Mesendoderm (in vitro differentiated cells): Measurements from ENCODE around the gene PRKN.

ENCODE experiments used
- DNase-seq: peaks from one replicate; pipeline ENCODE4 v3.0.0; 2013
- H2AK5ac ChIP-seq: 2 replicates; pipeline ENCODE4 v1.6.1; 2013; ENCODE audit warnings: low read length, inconsistent platforms
- H2BK120ac ChIP-seq: 2 replicates; pipeline ENCODE4 v1.6.1; 2013; ENCODE audit warnings: low read depth, mild to moderate bottlenecking, low read length, moderate library complexity, mixed read lengths
- H2BK15ac ChIP-seq: replicated peaks from 2 replicates; pipeline ENCODE4 v1.6.1; 2013; ENCODE audit warnings: low read depth, mild to moderate bottlenecking, moderate library complexity
- H2BK5ac ChIP-seq: 2 replicates; pipeline ENCODE4 v1.6.1; 2013; ENCODE audit warnings: low read length, inconsistent platforms
- H3K18ac ChIP-seq: 2 replicates; pipeline ENCODE4 v1.6.1; 2013; ENCODE audit warnings: mild to moderate bottlenecking, low read length, mixed read lengths
- H3K23ac ChIP-seq: one replicate; pipeline ENCODE4 v1.6.1; 2013; ENCODE audit warnings: low read length
- H3K27ac ChIP-seq: 2 replicates; pipeline ENCODE4 v1.5.1; 2013; ENCODE audit warnings: low read depth, mild to moderate bottlenecking, inconsistent platforms, low read length, moderate library complexity
- H3K27me3 ChIP-seq: 2 replicates; pipeline ENCODE4 v1.6.1; 2013; ENCODE audit warnings: low read length, control low read depth, mild to moderate bottlenecking, inconsistent platforms; ENCODE audit not compliant: insufficient read depth, poor library complexity
- H3K36me3 ChIP-seq: 2 replicates; pipeline ENCODE4 v1.6.1; 2013; ENCODE audit warnings: low read length, inconsistent platforms; ENCODE audit not compliant: control insufficient read depth, insufficient read depth
- H3K4ac ChIP-seq: one replicate; pipeline ENCODE4 v1.6.1; 2013; ENCODE audit warnings: low read depth, mild to moderate bottlenecking, low read length, moderate library complexity
- H3K4me1 ChIP-seq: 2 replicates; pipeline ENCODE4 v1.6.1; 2013; ENCODE audit warnings: low read depth, low read length, inconsistent platforms; ENCODE audit not compliant: control insufficient read depth
- H3K4me2 ChIP-seq: 2 replicates; pipeline ENCODE4 v1.6.1; 2013; ENCODE audit warnings: low read length
- H3K4me3 ChIP-seq: 2 replicates; pipeline ENCODE4 v1.5.1; 2013; ENCODE audit warnings: mild to moderate bottlenecking, low read length
- H3K56ac ChIP-seq: one replicate; pipeline ENCODE4 v1.6.1; 2013; ENCODE audit warnings: low read length
- H3K79me1 ChIP-seq: 2 replicates; pipeline ENCODE4 v1.6.1; 2013; ENCODE audit warnings: low read length, inconsistent platforms
- H3K79me2 ChIP-seq: 2 replicates; pipeline ENCODE4 v1.6.1; 2013; ENCODE audit warnings: mild to moderate bottlenecking, low read length; ENCODE audit not compliant: control insufficient read depth, insufficient read depth
- H3K9ac ChIP-seq: 2 replicates; pipeline ENCODE4 v1.6.1; 2013; ENCODE audit warnings: low read length, inconsistent platforms
- H4K5ac ChIP-seq: one replicate; pipeline ENCODE4 v1.6.1; 2013; ENCODE audit warnings: low read length
- H4K8ac ChIP-seq: one replicate; pipeline ENCODE4 v1.6.1; 2013; ENCODE audit warnings: low read depth, mild to moderate bottlenecking, control low read depth, low read length, moderate library complexity
- WGBS: extraction: QIAGEN DNeasy Blood & Tissue Kit; methylation state at CpG from one replicate; pipeline ENCODE4 v1.1.7; 2013; ENCODE audit warnings: low lambda C conversion rate, missing lambda C conversion rate; ENCODE audit not compliant: insufficient coverage; ENCODE audit errors: extremely low coverage; 5-methylcytosine and 5-hydroxymethylcytosine counted together

PRKN gene

DNA sequence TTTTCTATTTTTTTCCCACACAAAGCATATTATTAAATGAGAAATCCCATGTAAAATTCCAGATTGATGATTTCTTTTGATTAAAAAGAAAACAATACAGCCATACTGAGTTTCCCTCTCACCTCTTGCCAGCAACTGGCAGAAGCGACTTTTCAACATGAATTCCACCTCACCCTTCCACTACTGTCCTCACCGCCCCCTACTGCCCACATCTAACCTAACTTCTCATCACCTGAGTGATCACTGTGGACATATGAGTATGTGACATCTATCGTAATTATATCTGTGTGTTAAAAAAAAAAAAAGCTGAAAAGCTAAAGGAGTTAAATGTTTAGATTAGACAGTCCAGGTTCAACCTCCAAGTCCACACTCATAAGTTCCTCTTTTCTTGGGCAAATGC, 528.6 kb downstream of the PRKN start:
- WGBS: no CpG with 5 or more reads among the region's 3 CpGs
- Histone ChIP-seq H3K4ac (no peak overlapping the region), H3K27ac (no peak overlapping the region)

DNA sequence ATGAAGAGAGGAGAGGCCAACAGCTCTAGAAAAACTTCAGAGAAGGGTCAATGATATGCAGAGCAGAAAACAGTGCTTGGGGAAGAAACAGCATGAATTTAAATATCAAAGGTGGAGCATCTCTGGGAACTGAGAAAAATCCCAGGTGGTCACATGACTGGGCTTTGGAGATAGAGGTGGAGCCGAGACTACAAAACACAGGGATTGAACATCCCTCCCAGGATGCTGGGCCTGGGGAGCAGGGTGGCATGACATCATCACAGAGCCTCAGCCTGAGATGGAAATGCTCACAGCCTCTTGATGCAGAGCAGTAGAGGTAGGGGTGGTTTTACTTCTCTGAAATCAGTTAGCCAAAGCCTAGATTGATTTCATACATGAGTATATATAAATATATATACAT, 529.5 kb downstream of the PRKN start:
- Histone ChIP-seq H3K56ac (no peak overlapping the region), H2AK5ac (no peak overlapping the region), H3K27ac (no peak overlapping the region), H3K18ac (no peak overlapping the region), H3K79me2 (no peaks in the 10 kb centered on the region), H3K79me1 (no peaks in the 10 kb centered on the region), H3K4me3 (no peak overlapping the region), H4K8ac (no peak overlapping the region), H2BK5ac (no peak overlapping the region), H3K27me3 (no peaks in the 10 kb centered on the region), H3K9ac (no peak overlapping the region), H3K36me3 (no peaks in the 10 kb centered on the region), H4K5ac (no peak overlapping the region), H2BK120ac (no peak overlapping the region), H3K4me1 (no peaks in the 10 kb centered on the region), H3K4me2 (no peak overlapping the region), H2BK15ac (no peak overlapping the region), H3K4ac (no peak overlapping the region), H3K23ac (no peak overlapping the region)
- DNase-seq: peak; percentile 13
- no CpG with 5 or more reads among the region's 1 CpG for WGBS

More for the DNA sequence above, 528.6 kb downstream of the PRKN start:
- Histone ChIP-seq H3K4me3 (no peak overlapping the region), H4K5ac (no peak overlapping the region), H3K9ac (no peak overlapping the region), H3K4me1 (no peaks in the 10 kb centered on the region), H3K56ac (no peak overlapping the region), H3K18ac (no peak overlapping the region), H3K27me3 (no peaks in the 10 kb centered on the region), H3K79me1 (no peaks in the 10 kb centered on the region), H3K79me2 (no peaks in the 10 kb centered on the region), H2BK120ac (no peak overlapping the region), H3K36me3 (no peaks in the 10 kb centered on the region), H2BK5ac (no peak overlapping the region), H2AK5ac (no peak overlapping the region), H4K8ac (no peak overlapping the region), H2BK15ac (no peak overlapping the region), H3K23ac (no peak overlapping the region), H3K4me2 (no peak overlapping the region)
- DNase-seq: peak; percentile 33

DNA sequence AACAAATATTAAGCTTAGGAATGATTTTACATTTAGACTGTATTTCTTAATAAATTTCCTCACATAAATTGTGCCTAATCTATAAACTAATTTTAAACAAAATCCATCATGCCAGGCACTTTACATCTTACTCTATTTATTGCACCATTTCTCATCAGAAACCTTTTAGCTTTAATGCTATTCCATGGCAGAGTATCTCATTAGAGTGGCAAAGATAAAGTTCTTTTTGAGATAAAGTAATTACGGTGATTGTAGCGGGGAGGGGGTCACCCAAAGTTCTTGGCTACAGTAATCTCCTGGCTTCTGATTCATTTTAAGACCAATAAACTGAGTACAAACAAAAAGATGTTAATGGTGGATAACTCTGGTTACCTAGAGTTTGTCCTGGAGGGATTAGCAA, 532.1 kb downstream of the PRKN start:
- Histone ChIP-seq H3K36me3 (no peaks in the 10 kb centered on the region), H3K4me2 (no peak overlapping the region), H3K23ac (no peak overlapping the region), H4K8ac (no peak overlapping the region), H3K18ac (no peak overlapping the region), H3K4me1 (no peaks in the 10 kb centered on the region), H3K27ac (no peak overlapping the region), H3K79me2 (no peaks in the 10 kb centered on the region), H3K9ac (no peak overlapping the region), H2BK5ac (no peak overlapping the region), H3K79me1 (no peaks in the 10 kb centered on the region), H3K56ac (no peak overlapping the region), H4K5ac (no peak overlapping the region), H2AK5ac (no peak overlapping the region), H3K4me3 (no peak overlapping the region), H3K27me3 (no peaks in the 10 kb centered on the region), H3K4ac (no peak overlapping the region), H2BK15ac (no peak overlapping the region), H2BK120ac (no peak overlapping the region)
- DNase-seq: no peak
- no CpG with 5 or more reads among the region's 2 CpGs for WGBS

- DNase-seq: no peak
- Histone ChIP-seq H2BK120ac (no peak overlapping the region), H3K9ac (no peak overlapping the region), H3K79me2 (no peaks in the 10 kb centered on the region), H4K8ac (no peak overlapping the region), H3K79me1 (no peaks in the 10 kb centered on the region), H3K4me2 (no peak overlapping the region), H3K27ac (no peak overlapping the region), H2BK5ac (no peak overlapping the region), H3K18ac (no peak overlapping the region), H2AK5ac (no peak overlapping the region), H3K4me1 (no peaks in the 10 kb centered on the region), H3K4me3 (no peak overlapping the region), H3K36me3 (no peaks in the 10 kb centered on the region), H2BK15ac (no peak overlapping the region), H3K23ac (no peak overlapping the region), H3K27me3 (no peaks in the 10 kb centered on the region), H4K5ac (no peak overlapping the region), H3K4ac (no peak overlapping the region), H3K56ac (no peak overlapping the region)
- no CpG with 5 or more reads among the region's 6 CpGs for WGBS
Measured at GRCh38 chr6:162190981-162191380, 536.6 kb downstream of the PRKN start.

GRCh38 chr6:162187168-162187935, 540.2 kb downstream of the PRKN start:
- H3K4me2 ChIP-seq: no peak overlapping the region
- H3K4me3 ChIP-seq: no peak overlapping the region
- H3K4me1 ChIP-seq: no peaks in the 10 kb centered on the region
- H3K79me1 ChIP-seq: no peaks in the 10 kb centered on the region
- no peak overlapping the region for H3K18ac ChIP-seq
- no peak overlapping the region for H4K8ac ChIP-seq
- H3K4ac ChIP-seq: no peak overlapping the region
- H3K27ac ChIP-seq: no peak overlapping the region
- H2BK15ac ChIP-seq: no peak overlapping the region
- no peaks in the 10 kb centered on the region for H3K79me2 ChIP-seq
- no peak overlapping the region for H2BK5ac ChIP-seq
- H3K36me3 ChIP-seq: no peaks in the 10 kb centered on the region
- no peaks in the 10 kb centered on the region for H3K27me3 ChIP-seq
- no peak for DNase-seq
- H2AK5ac ChIP-seq: no peak overlapping the region
- H4K5ac ChIP-seq: no peak overlapping the region
- no peak overlapping the region for H3K9ac ChIP-seq
- H3K23ac ChIP-seq: no peak overlapping the region
- no peak overlapping the region for H2BK120ac ChIP-seq
- no peak overlapping the region for H3K56ac ChIP-seq
- no CpG with 5 or more reads among the region's 4 CpGs for WGBS

DNA sequence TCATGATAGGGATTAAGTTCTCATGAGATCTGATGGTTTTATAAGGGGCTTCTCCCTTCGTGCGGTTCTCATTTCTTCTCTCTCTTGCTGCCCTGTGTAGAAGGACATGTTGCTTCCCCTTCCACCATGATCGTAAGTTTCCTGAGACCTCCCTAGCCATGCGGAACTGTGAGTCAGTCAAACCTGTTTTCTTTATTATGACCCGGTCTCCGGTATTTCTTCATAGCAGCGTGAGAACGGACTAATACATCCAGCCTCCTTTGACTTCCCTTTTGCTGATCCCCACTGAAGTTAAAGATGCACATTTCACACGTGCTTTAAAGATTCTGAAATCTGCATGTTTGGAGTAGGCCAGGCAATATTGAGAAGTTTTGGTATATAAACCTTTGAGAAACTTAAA, 543.1 kb downstream of the PRKN start:
- no peak for DNase-seq
- Histone ChIP-seq H2BK5ac (no peak overlapping the region), H2AK5ac (no peak overlapping the region), H3K23ac (no peak overlapping the region), H3K36me3 (no peaks in the 10 kb centered on the region), H3K79me1 (no peaks in the 10 kb centered on the region), H3K27ac (no peak overlapping the region), H3K9ac (no peak overlapping the region), H3K4me2 (no peak overlapping the region), H4K5ac (no peak overlapping the region), H2BK120ac (no peak overlapping the region), H3K4me1 (no peaks in the 10 kb centered on the region), H4K8ac (no peak overlapping the region), H3K4ac (no peak overlapping the region), H3K18ac (no peak overlapping the region), H3K4me3 (no peak overlapping the region), H3K56ac (no peak overlapping the region), H3K27me3 (no peaks in the 10 kb centered on the region), H2BK15ac (no peak overlapping the region), H3K79me2 (no peaks in the 10 kb centered on the region)
- WGBS: no CpG with 5 or more reads among the region's 9 CpGs
